H1 (cell line): ENCODE results near the gene CMSS1. TPM values are rescaled to one million over a fixed set of nuclear protein-coding genes. Genes with fewer than 3 reads are reported as not detected.

Experiments used
- CTCF ChIA-PET: fragments of 300-600 bp; sonication (Branson Sonifier 250); formaldehyde crosslinking; loops from one replicate; lab custom pipeline; 2021; ENCODE audit not compliant: partially characterized antibody; lab: Charles Lee
- POLR2A ChIA-PET: fragments of 300-600 bp; sonication (Branson Sonifier 250); formaldehyde crosslinking; loops from one replicate; lab custom pipeline; 2021; ENCODE audit warnings: inconsistent platforms; ENCODE audit not compliant: partially characterized antibody; lab: Charles Lee
- DNase-seq, 2 experiments: peaks; one replicate each; pipeline versions ENCODE4 v3.0.0 to v3.0.0-alpha.2; 2010 to 2022; ENCODE audit warnings: low spot score in 2 of 2, low read depth in 1 of 2, mixed read lengths in 1 of 2
- FAIRE-seq: peaks from 2 replicates; lab custom pipeline; 2011; peaks lifted over from hg19 to GRCh38; lab: Jason Lieb, UNC
- H2AFZ ChIP-seq: 2 replicates; pipeline ENCODE4 v1.8.1; 2012; ENCODE audit warnings: low read length, inconsistent platforms
- H2AK5ac ChIP-seq: 2 replicates; pipeline ENCODE4 v1.6.1; 2013; ENCODE audit warnings: low read depth, low read length
- H2BK120ac ChIP-seq: replicated peaks from 2 replicates; pipeline ENCODE3; 2013; ENCODE audit warnings: low read depth, low read length, inconsistent platforms
- H2BK12ac ChIP-seq: 2 replicates; pipeline ENCODE4 v1.6.1; 2013; ENCODE audit warnings: low read depth, low read length
- H2BK15ac ChIP-seq: 2 replicates; pipeline ENCODE4 v1.6.1; 2013; ENCODE audit warnings: low read length
- H2BK20ac ChIP-seq: 2 replicates; pipeline ENCODE4 v1.6.1; 2013; ENCODE audit warnings: low read length
- H2BK5ac ChIP-seq: 2 replicates; pipeline ENCODE4 v1.6.1; 2013; ENCODE audit warnings: low read depth, low read length
- H3K14ac ChIP-seq: 2 replicates; pipeline ENCODE4 v1.6.1; 2013; ENCODE audit warnings: inconsistent platforms; ENCODE audit not compliant: insufficient read length
- H3K18ac ChIP-seq: 2 replicates; pipeline ENCODE4 v1.6.1; 2013; ENCODE audit warnings: low read length; ENCODE audit errors: extremely low read depth
- H3K23ac ChIP-seq: 2 replicates; pipeline ENCODE4 v1.6.1; 2013; ENCODE audit warnings: inconsistent platforms; ENCODE audit not compliant: insufficient read length
- H3K23me2 ChIP-seq: 2 replicates; pipeline ENCODE4 v1.6.1; 2013; ENCODE audit warnings: low read depth, low read length
- H3K27ac ChIP-seq: 2 replicates; pipeline ENCODE4 v1.6.1; 2011; ENCODE audit warnings: low read depth, low read length, inconsistent platforms
- H3K27me3 ChIP-seq, 4 experiments: replicated peaks in 1 of 4; 1 replicate in 1 of 4; 2 replicates in 3 of 4; pipeline versions ENCODE4 v1.6.1 to v1.8.1; 2011 to 2013; ENCODE audit warnings: low read length in 3 of 4, mild to moderate bottlenecking in 3 of 4, inconsistent platforms in 2 of 4, mixed read lengths in 2 of 4, moderate library complexity in 1 of 4; ENCODE audit not compliant: control insufficient read depth in 3 of 4, insufficient read depth in 3 of 4; ENCODE audit errors: extremely low read depth in 1 of 4
- H3K36me3 ChIP-seq, 4 experiments: 2 replicates each; pipeline versions ENCODE4 v1.6.1 to v1.8.1; 2011 to 2013; ENCODE audit warnings: mild to moderate bottlenecking in 4 of 4, low read length in 3 of 4, moderate library complexity in 2 of 4, control low read depth in 1 of 4, inconsistent platforms in 1 of 4; ENCODE audit not compliant: insufficient read depth in 4 of 4, control insufficient read depth in 2 of 4
- H3K4ac ChIP-seq: replicated peaks from 2 replicates; pipeline ENCODE3; 2013; ENCODE audit warnings: low read length, low read depth, mixed read lengths, inconsistent platforms; ENCODE audit not compliant: insufficient read length
- H3K4me1 ChIP-seq, 4 experiments: replicated peaks in 1 of 4; 1 replicate in 1 of 4; 2 replicates in 3 of 4; pipeline versions ENCODE4 v1.6.1 to v1.8.1; 2011 to 2013; ENCODE audit warnings: low read length in 3 of 4, inconsistent platforms in 2 of 4, mixed read lengths in 1 of 4; ENCODE audit not compliant: insufficient read depth in 4 of 4, control insufficient read depth in 3 of 4
- H3K4me2 ChIP-seq, 2 experiments: 2 replicates each; pipeline versions ENCODE4 v1.6.1 to v1.8.1; 2011 to 2013; ENCODE audit warnings: low read depth in 2 of 2, low read length in 2 of 2, control low read depth in 1 of 2, inconsistent platforms in 1 of 2, mild to moderate bottlenecking in 1 of 2; ENCODE audit not compliant: insufficient read depth in 1 of 2
- H3K4me3 ChIP-seq, 4 experiments: fragments of 200-600, 300-600 bp in 1 of 4; sonication (generic), shearing (Covaris generic), sonication (Bioruptor Twin) in 1 of 4; 2 replicates each; pipeline versions ENCODE4 v1.5.1 to v1.8.1; 2011 to 2016; ENCODE audit warnings: low read length in 4 of 4, low read depth in 3 of 4, control low read depth in 2 of 4, inconsistent platforms in 2 of 4, mild to moderate bottlenecking in 2 of 4, mixed read lengths in 1 of 4, moderate library complexity in 1 of 4; ENCODE audit not compliant: insufficient read depth in 2 of 4; ENCODE audit errors: extremely low read depth in 1 of 4
- H3K56ac ChIP-seq: replicated peaks from 2 replicates; pipeline ENCODE3; 2013; ENCODE audit warnings: low read depth, mild to moderate bottlenecking, mixed read lengths, low read length, inconsistent platforms; ENCODE audit not compliant: insufficient read length
- H3K79me1 ChIP-seq: 2 replicates; pipeline ENCODE4 v1.6.1; 2013; ENCODE audit warnings: low read depth, low read length, control low read depth
- H3K79me2 ChIP-seq, 2 experiments: 2 replicates each; pipeline versions ENCODE4 v1.6.1 to v1.8.1; 2012 to 2013; ENCODE audit warnings: low read length in 2 of 2, mild to moderate bottlenecking in 2 of 2, inconsistent platforms in 1 of 2; ENCODE audit not compliant: insufficient read depth in 2 of 2, control insufficient read depth in 1 of 2
- H3K9ac ChIP-seq, 4 experiments: replicated peaks in 1 of 4; 1 replicate in 1 of 4; 2 replicates in 3 of 4; pipeline versions ENCODE4 v1.6.1 to v1.8.1; 2011 to 2013; ENCODE audit warnings: low read depth in 3 of 4, low read length in 3 of 4, control low read depth in 2 of 4, mild to moderate bottlenecking in 2 of 4, moderate library complexity in 2 of 4, inconsistent platforms in 1 of 4; ENCODE audit errors: extremely low read depth in 1 of 4
- H3K9me3 ChIP-seq, 2 experiments: 2 replicates each; pipeline versions ENCODE4 v1.6.1 to v1.8.1; 2012 to 2013; ENCODE audit warnings: mild to moderate bottlenecking in 2 of 2, moderate library complexity in 2 of 2, control low read depth in 1 of 2, inconsistent platforms in 1 of 2, low read depth in 1 of 2, low read length in 1 of 2, mixed read lengths in 1 of 2; ENCODE audit not compliant: insufficient read depth in 2 of 2
- H4K20me1 ChIP-seq, 2 experiments: replicated peaks in 1 of 2; 2 replicates each; pipeline versions ENCODE3 to v1.8.1; 2011 to 2013; ENCODE audit warnings: inconsistent platforms in 2 of 2, low read length in 2 of 2, mild to moderate bottlenecking in 1 of 2; ENCODE audit not compliant: insufficient read depth in 2 of 2, control insufficient read depth in 1 of 2
- H4K5ac ChIP-seq: 2 replicates; pipeline ENCODE4 v1.6.1; 2013; ENCODE audit warnings: low read length, low read depth, mixed read lengths, inconsistent platforms; ENCODE audit not compliant: insufficient read length
- H4K8ac ChIP-seq: 2 replicates; pipeline ENCODE4 v1.8.0; 2013; ENCODE audit warnings: mild to moderate bottlenecking, moderate library complexity, low read length, inconsistent platforms; ENCODE audit not compliant: insufficient read depth; ENCODE audit errors: extremely low read depth
- H4K91ac ChIP-seq: replicated peaks from 2 replicates; pipeline ENCODE3; 2013; ENCODE audit warnings: low read length, mixed read lengths, inconsistent platforms; ENCODE audit not compliant: insufficient read length
- POU5F1 ChIP-seq: IDR thresholded peaks from 2 replicates; pipeline ENCODE4 v1.6.1; 2011; ENCODE audit warnings: low read depth, mild to moderate bottlenecking, low read length, moderate library complexity
- RBBP5 ChIP-seq: IDR thresholded peaks from 2 replicates; pipeline ENCODE4 v1.7.1; 2012; ENCODE audit warnings: low read depth, mild to moderate bottlenecking, inconsistent platforms, low read length, moderate library complexity, borderline replicate concordance
- ZNF274 ChIP-seq: IDR thresholded peaks from 2 replicates; pipeline ENCODE4 v1.7.0; 2012; ENCODE audit warnings: low read length, borderline replicate concordance; ENCODE audit errors: extremely low read depth
- WGBS, 2 experiments: shearing (Covaris generic) in 1 of 2; methylation state at CpG; one replicate each; pipeline versions ENCODE4 v1.1.6 to v1.1.7; 2013 to 2015; ENCODE audit warnings: low lambda C conversion rate in 2 of 2, mixed read lengths in 2 of 2, inconsistent platforms in 1 of 2, low coverage in 1 of 2, missing lambda C conversion rate in 1 of 2; ENCODE audit not compliant: insufficient replicate concordance in 2 of 2, insufficient coverage in 1 of 2, insufficient read length in 1 of 2; ENCODE audit errors: extremely low coverage in 1 of 2, missing lambda C conversion rate in 1 of 2; 5-methylcytosine and 5-hydroxymethylcytosine counted together
- polyA plus RNA-seq, 7 experiments: library from polyadenylated mRNA; depleted of rRNA in 3 of 7; stranded (reverse) in 5 of 7; unstranded in 2 of 7; fragments of >200 nt in 5 of 7; fragments of 200-250 nt in 2 of 7; gene quantifications; 1 replicate in 5 of 7; 2 replicates in 1 of 7; 4 replicates in 1 of 7; pipeline versions ENCODE4 v1.2.1 to v1.2.3, GENCODE V29; 2011 to 2013; ENCODE audit warnings: missing spikeins in 2 of 7, mixed read lengths in 2 of 7
- total RNA-seq: library from RNA; stranded (reverse); fragmentation: NEBNext Ultra II Directional; extraction: Animal tissue kit (Norgen Biotek cat#: 25700); gene quantifications from 2 replicates; pipeline ENCODE4 v1.2.1, GENCODE V29; 2021

The CMSS1 gene
- total and polyA plus RNA-seq, 2 of the 8 experiments (the other 6 are each of a cell fraction or from before 2014, with no cell fraction given) = 15.2 to 75.1 TPM

GRCh38 chr3:99869621-99870020, 52.0 kb downstream of the CMSS1 start:
- H3K79me1 ChIP-seq = no peaks in the 10 kb centered on the region
- TF ChIP-seq POU5F1 (no peak), RBBP5 (no peak), ZNF274 (no peak)
- H2BK120ac ChIP-seq = no peak overlapping the region
- H4K20me1 ChIP-seq = peaks cover 11 to 15% of the 10 kb centered on the region in 2 experiments
- no peak overlapping the region for H4K91ac ChIP-seq
- H3K23me2 ChIP-seq = no peaks in the 10 kb centered on the region
- H2AK5ac ChIP-seq = no peak overlapping the region
- no peak overlapping the region for H3K18ac ChIP-seq
- H3K9ac ChIP-seq = no peak overlapping the region
- H3K4me3 ChIP-seq = no peak overlapping the region
- CTCF ChIA-PET = interaction anchor here (1.7 to 3.1 kb wide), 2 partner anchors 26 to 384 kb away, joined by 6 to 20 read pairs; no protein-coding TSS in a partner anchor
- H4K5ac ChIP-seq = no peak overlapping the region
- no peak overlapping the region for H4K8ac ChIP-seq
- H3K4ac ChIP-seq = no peak overlapping the region
- DNase-seq (no peak), FAIRE-seq (no peak)
- no peaks in the 10 kb centered on the region for H3K79me2 ChIP-seq
- H2AFZ ChIP-seq = no peak overlapping the region
- H3K14ac ChIP-seq = no peak overlapping the region
- H3K56ac ChIP-seq = no peak overlapping the region
- no peak overlapping the region for H2BK12ac ChIP-seq
- H2BK15ac ChIP-seq = no peak overlapping the region
- POLR2A ChIA-PET = no interaction called here
- 94% methylated on average over 1 of the region's 1 CpG; no CpG with 5 or more reads in 1 of the 2 experiments for WGBS, 2 experiments
- no peak overlapping the region for H2BK20ac ChIP-seq
- no peaks in the 10 kb centered on the region for H3K36me3 ChIP-seq
- H3K27ac ChIP-seq = no peak overlapping the region
- no peak overlapping the region for H2BK5ac ChIP-seq
- H3K27me3 ChIP-seq = peaks cover 7 to 35% (median 27%) of the 10 kb centered on the region in 4 experiments
- no peak overlapping the region for H3K4me2 ChIP-seq
- no peaks in the 10 kb centered on the region for H3K9me3 ChIP-seq
- H3K4me1 ChIP-seq = peaks cover 0 to 2% (median 0%) of the 10 kb centered on the region in 4 experiments; a peak in 2 of 7 replicates
- H3K23ac ChIP-seq = no peak overlapping the region
